Hepatocyte (in vitro differentiated cells): ENCODE measurements around the gene ADAM8. TPM values are rescaled to one million over a fixed set of nuclear protein-coding genes. Genes with fewer than 3 reads are reported as not detected.
"Not testable (repeated sequence)": the region's sequence is repeated elsewhere in the genome, so short reads cannot be mapped to it uniquely, and the experiment has no call there.

ENCODE experiments used
- DNase-seq: peaks from one replicate; pipeline ENCODE4 v3.0.0-alpha.2; 2016; ENCODE audit warnings: low spot score
- H2AFZ ChIP-seq: fragments of 200-600 bp; sonication (generic); 2 replicates; pipeline ENCODE4 v1.6.0; 2016; ENCODE audit warnings: antibody characterized with exemption, mild to moderate bottlenecking
- H3K27ac ChIP-seq: fragments of 200-600 bp; sonication (generic); 2 replicates; pipeline ENCODE4 v1.5.1; 2016; ENCODE audit warnings: mild to moderate bottlenecking
- H3K27me3 ChIP-seq: fragments of 200-600 bp; sonication (generic); 2 replicates; pipeline ENCODE4 v1.6.1; 2016
- H3K36me3 ChIP-seq: fragments of 200-600 bp; sonication (generic); replicated peaks from 2 replicates; pipeline ENCODE4 v1.5.1; 2016; ENCODE audit warnings: low read depth; ENCODE audit not compliant: insufficient read depth
- H3K4me1 ChIP-seq: fragments of 200-600 bp; sonication (generic); 2 replicates; pipeline ENCODE4 v1.5.1; 2016; ENCODE audit warnings: mild to moderate bottlenecking, moderate library complexity; ENCODE audit not compliant: insufficient read depth
- H3K4me2 ChIP-seq: fragments of 200-600 bp; sonication (generic); 2 replicates; pipeline ENCODE4 v1.6.0; 2016
- H3K4me3 ChIP-seq: fragments of 200-600 bp; sonication (generic); 2 replicates; pipeline ENCODE4 v1.5.1; 2016; ENCODE audit warnings: mild to moderate bottlenecking
- H3K79me2 ChIP-seq: fragments of 200-600 bp; sonication (generic); 2 replicates; pipeline ENCODE4 v1.6.0; 2017; ENCODE audit warnings: mild to moderate bottlenecking
- H3K9me2 ChIP-seq: fragments of 200-600 bp; sonication (generic); replicated peaks from 2 replicates; pipeline ENCODE4 v1.6.0; 2017; ENCODE audit warnings: mild to moderate bottlenecking; ENCODE audit not compliant: insufficient read depth
- H3K9me3 ChIP-seq: fragments of 200-600 bp; sonication (generic); 2 replicates; pipeline ENCODE4 v1.5.1; 2016; ENCODE audit warnings: low read depth, mild to moderate bottlenecking
- H4K20me1 ChIP-seq: fragments of 200-600 bp; sonication (generic); 2 replicates; pipeline ENCODE4 v1.6.0; 2016; ENCODE audit warnings: mild to moderate bottlenecking; ENCODE audit not compliant: insufficient read depth, poor library complexity, severe bottlenecking
- CTCF ChIP-seq: fragments of 200-600 bp; sonication (generic); IDR thresholded peaks from 2 replicates; pipeline ENCODE4 v1.5.1; 2016; ENCODE audit warnings: antibody characterized with exemption, mild to moderate bottlenecking; ENCODE audit not compliant: poor library complexity
- EZH2 ChIP-seq: fragments of 200-600 bp; sonication (generic); IDR thresholded peaks from 2 replicates; pipeline ENCODE4 v1.6.1; 2016; ENCODE audit warnings: antibody characterized with exemption, mild to moderate bottlenecking, borderline replicate concordance
- EZH2phosphoT487 ChIP-seq: fragments of 200-600 bp; sonication (generic); IDR thresholded peaks from one replicate; pipeline ENCODE4 v1.6.1; 2018; ENCODE audit warnings: antibody characterized with exemption, mild to moderate bottlenecking, low read depth, moderate library complexity; ENCODE audit not compliant: unreplicated experiment, severe bottlenecking
- WGBS: methylation state at CpG from one replicate; pipeline ENCODE4 v1.1.6; 2016; ENCODE audit warnings: low lambda C conversion rate; ENCODE audit errors: missing lambda C conversion rate; 5-methylcytosine and 5-hydroxymethylcytosine counted together
- polyA plus RNA-seq: library from polyadenylated mRNA; unstranded; fragments of >200 nt; fragmentation: Nextera tagmentation; extraction: Ambion mirVana; gene quantifications from 2 replicates; pipeline ENCODE4 v1.2.1, GENCODE V29; 2016
- total RNA-seq: library from RNA; depleted of rRNA; stranded (reverse); fragments of >200 nt; gene quantifications from 2 replicates; pipeline ENCODE4 v1.2.3, GENCODE V29; 2014

The ADAM8 gene
- total and polyA plus RNA-seq, 2 experiments from 2014 or later, result 1.9 to 3.0 TPM

- no peak for TF ChIP-seq CTCF
- no peak for TF ChIP-seq EZH2
- TF ChIP-seq EZH2phosphoT487, result no peak
- Histone ChIP-seq H3K79me2 (no peaks in the 10 kb centered on the region), H3K27ac (no peak overlapping the region), H3K9me3 (no peaks in the 10 kb centered on the region), H3K27me3 (peaks cover 35% of the 10 kb centered on the region), H3K4me1 (no peaks in the 10 kb centered on the region), H4K20me1 (no peaks in the 10 kb centered on the region), H3K9me2 (no peaks in the 10 kb centered on the region), H3K4me2 (no peak overlapping the region), H2AFZ (no peak overlapping the region), H3K4me3 (no peak overlapping the region), H3K36me3 (no peaks in the 10 kb centered on the region)
- DNase-seq, result no peak
- 84% methylated on average over 30 of the region's 30 CpGs for WGBS
Measured at GRCh38 chr10:133226251-133226808, 50.3 kb downstream of the ADAM8 start.

GRCh38 chr10:133225707-133226191, 50.9 kb downstream of the ADAM8 start:
- Histone ChIP-seq H4K20me1 (no peaks in the 10 kb centered on the region), H3K27me3 (peaks cover 32% of the 10 kb centered on the region), H3K79me2 (no peaks in the 10 kb centered on the region), H3K36me3 (no peaks in the 10 kb centered on the region), H3K9me2 (no peaks in the 10 kb centered on the region), H2AFZ (no peak overlapping the region), H3K4me3 (no peak overlapping the region), H3K9me3 (no peaks in the 10 kb centered on the region), H3K27ac (no peak overlapping the region), H3K4me2 (no peak overlapping the region), H3K4me1 (no peaks in the 10 kb centered on the region)
- no peak for DNase-seq
- TF ChIP-seq CTCF (no peak), EZH2 (no peak), EZH2phosphoT487 (no peak)
- 93% methylated on average over 23 of the region's 23 CpGs for WGBS

GRCh38 chr10:133224756-133225372, 51.8 kb downstream of the ADAM8 start:
- Histone ChIP-seq H4K20me1 (no peaks in the 10 kb centered on the region), H3K9me2 (no peaks in the 10 kb centered on the region), H3K4me1 (no peaks in the 10 kb centered on the region), H3K9me3 (no peaks in the 10 kb centered on the region), H3K4me3 (no peak overlapping the region), H3K27me3 (peaks cover 28% of the 10 kb centered on the region), H3K4me2 (no peak overlapping the region), H3K36me3 (no peaks in the 10 kb centered on the region), H3K27ac (no peak overlapping the region), H3K79me2 (no peaks in the 10 kb centered on the region), H2AFZ (no peak overlapping the region)
- no peak for DNase-seq
- 75% methylated on average over 25 of the region's 25 CpGs for WGBS
- no peak for TF ChIP-seq EZH2
- TF ChIP-seq EZH2phosphoT487, result no peak

- TF ChIP-seq EZH2phosphoT487 (no peak), EZH2 (no peak), CTCF (no peak)
- H3K4me3 ChIP-seq, result no peak overlapping the region
- DNase-seq, result no peak
- no peaks in the 10 kb centered on the region for H3K36me3 ChIP-seq
- H2AFZ ChIP-seq, result no peak overlapping the region
- no peaks in the 10 kb centered on the region for H4K20me1 ChIP-seq
- H3K9me3 ChIP-seq, result no peaks in the 10 kb centered on the region
- H3K27me3 ChIP-seq, result peaks cover 28% of the 10 kb centered on the region
- 81% methylated on average over 13 of the region's 14 CpGs for WGBS
- H3K79me2 ChIP-seq, result no peaks in the 10 kb centered on the region
- H3K27ac ChIP-seq, result no peak overlapping the region
- H3K9me2 ChIP-seq, result no peaks in the 10 kb centered on the region
- no peak overlapping the region for H3K4me2 ChIP-seq
- H3K4me1 ChIP-seq, result no peaks in the 10 kb centered on the region
Measured at GRCh38 chr10:133224076-133224475, 52.6 kb downstream of the ADAM8 start.

GRCh38 chr10:133221756-133222155, 54.9 kb downstream of the ADAM8 start:
- not testable (repeated sequence) for H3K4me3 ChIP-seq, H3K36me3 ChIP-seq, H3K27ac ChIP-seq, H3K4me1 ChIP-seq, DNase-seq, H3K4me2 ChIP-seq, H2AFZ ChIP-seq, H3K79me2 ChIP-seq, H4K20me1 ChIP-seq, H3K9me2 ChIP-seq, H3K9me3 ChIP-seq
- WGBS, result 96% methylated on average over 5 of the region's 22 CpGs
- H3K27me3 ChIP-seq, result peaks cover 19% of the 10 kb centered on the region
